Measurements from ENCODE around the gene BRICD5.

BRICD5 gene

DNA sequence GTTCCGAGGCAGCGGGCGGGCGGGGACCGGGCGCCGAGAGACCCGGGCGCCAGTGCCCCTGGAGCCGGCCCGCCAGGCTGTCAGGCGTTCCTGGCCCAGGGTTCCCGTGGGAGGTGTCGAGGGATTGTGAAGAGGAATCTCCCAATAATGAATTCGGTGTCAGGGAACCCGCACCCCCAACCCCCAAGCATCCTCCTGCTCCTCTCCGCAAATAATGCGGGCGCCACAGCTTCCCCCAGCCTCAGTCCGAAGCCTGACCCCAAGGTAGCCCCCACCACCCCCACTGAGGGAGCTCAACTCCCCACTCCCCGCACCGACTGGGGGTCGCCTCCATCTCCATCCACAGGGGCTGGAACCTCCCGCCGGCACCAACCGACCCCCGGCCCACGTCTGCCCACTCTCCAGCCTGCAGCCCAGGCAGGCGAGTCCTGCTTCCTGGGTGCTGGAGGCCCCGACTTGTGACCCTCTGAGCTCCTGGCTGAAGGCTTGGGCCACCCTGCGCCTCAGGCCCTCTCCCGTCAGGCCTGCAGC lies 13.6 kb downstream of the BRICD5 start:
- no peak for DNase-seq

DNA sequence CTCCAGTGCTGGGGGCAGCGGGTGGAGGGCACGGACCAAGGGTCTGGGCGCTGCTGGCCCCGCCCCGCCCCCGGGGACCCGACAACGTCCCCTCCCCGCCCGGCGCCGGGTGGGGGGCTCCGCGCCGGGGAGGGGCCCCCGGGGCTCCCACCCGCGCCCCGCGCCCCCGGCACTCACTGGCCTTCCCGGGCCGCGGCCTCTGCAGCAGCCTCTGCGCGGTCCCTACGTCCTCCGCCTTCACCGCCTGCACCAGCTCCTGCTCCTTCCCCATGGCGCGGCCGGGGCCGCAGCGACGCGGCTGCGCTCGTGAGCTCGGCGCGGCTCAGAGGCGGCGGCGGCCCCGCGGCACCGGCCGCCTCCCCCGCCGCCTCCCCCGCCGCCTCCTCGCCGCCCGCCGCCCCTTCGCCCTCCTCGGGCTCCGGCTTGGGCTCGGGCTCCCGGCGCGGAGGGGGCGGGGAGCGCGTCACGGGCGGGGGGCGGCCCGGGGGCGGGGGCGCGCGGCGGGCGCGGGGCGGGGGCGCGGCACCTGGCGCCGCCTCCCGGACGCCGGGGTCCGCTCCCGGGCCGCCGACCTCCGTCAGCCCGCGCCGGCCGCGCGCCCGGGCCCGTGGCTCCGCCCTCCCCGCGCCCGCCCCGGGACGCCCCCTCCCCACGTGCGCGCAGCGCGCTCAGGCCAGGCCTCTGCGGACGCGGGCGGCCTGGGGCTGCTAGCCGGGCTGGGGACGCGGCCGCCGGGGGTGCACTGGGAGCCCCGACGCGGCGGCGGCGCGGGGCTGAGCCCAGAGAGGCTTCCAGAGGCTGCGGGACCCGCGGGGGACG lies 14.3 kb downstream of the BRICD5 start, which contains the start of gene CASKIN1:
TSS of gene CASKIN1 (minus strand) at position 444 of the 819 bp plus-strand sequence. CDS start at position 271, 173 bp downstream.
- no peak for DNase-seq

DNA sequence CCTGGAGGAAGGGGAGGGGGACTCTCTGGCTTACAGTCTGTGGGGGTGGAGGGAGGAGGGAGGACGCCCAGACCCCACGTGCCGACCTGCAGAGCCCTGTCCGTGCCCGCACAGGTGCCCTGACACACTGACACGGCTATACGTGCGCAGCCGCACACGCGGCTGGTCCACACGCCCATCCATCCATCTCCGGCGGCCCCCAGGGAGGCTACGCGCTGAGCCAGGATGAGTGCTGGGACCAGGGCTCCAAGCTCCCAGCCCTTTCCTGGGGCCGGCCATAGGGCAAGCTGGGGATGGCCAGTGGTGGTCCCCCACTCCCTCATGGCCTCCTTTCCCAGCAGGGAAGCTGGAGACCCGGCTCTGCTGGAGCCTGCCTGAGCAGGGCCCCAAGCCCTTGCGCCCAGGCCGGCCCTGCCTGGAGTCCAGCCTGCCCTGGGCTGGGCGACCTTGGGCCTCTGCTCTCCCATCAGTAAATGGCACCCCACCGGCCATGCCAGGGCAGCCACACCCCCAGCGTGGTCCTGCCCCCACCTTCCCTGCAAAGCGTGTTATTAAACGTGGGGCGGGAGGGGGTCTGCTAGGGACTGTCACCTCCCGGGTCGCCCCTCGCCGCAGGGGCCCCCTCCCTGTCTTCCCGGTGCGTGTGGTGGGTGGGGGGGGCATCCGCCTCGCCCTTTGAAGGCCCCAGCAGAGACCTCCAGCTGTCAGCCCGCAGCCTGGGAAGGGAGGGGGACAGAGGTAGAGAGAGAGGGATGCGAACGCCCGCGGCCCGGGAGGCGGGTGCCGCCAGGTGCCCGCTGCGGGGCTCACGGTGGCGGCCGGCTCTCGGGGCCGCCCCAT lies 15.1 kb downstream of the BRICD5 start:
- no peak for DNase-seq

DNA sequence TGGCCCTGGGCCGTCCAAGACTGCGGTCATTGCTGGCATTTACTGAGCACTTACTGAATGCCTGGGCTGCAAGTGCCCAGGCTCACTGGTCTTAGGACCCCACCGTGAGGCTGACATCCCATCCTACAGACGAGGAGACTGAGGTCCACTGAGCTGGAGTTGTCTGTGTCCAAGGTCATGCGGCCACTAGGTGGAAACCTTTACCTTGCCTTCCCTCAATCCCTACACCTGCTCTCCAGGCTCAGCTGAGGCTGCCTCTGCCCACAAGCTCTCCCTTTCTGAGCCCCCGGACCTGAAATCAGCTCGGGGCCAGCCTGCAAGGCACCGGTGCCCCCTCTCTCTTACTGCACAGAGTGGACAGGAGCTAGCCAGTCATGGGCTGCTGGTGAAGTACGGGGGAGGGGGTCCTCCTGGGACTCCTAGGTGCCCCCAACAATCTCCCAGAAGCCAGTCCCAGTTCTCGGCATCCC lies 15.8 kb downstream of the BRICD5 start:
- DNase-seq: peak; percentile 34

DNA sequence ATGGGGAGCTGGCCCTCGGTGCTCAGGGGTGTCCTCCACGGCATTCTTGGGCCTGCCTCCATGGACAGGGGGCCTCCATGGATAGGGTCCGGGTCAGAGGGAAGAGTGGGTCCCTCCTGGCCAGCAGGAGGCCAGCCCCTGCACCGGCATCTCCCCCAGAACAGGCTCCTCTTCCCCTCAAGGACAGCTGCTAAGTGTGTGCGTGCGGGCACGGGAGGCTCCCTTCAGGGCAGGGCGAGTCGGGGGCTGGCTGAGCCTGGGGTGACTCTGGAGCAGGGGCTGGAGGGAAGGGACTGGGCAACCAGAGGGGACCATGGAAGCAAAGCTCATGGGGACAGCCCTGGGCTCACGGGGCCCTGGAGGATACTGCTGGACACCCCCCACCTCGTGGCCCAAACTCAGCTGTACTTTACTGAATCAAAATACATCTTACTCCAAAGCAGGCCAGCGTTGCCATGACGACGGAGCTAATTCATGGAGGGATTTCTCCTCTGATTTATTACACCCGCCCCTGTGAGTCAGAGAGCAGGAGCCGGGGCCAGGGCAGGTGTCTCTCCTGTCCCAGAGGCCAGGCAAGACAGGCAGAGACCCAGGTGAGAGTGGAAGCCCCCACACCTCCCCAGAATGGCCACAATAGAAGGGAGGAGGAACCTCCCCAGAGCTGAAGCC lies 16.4 kb downstream of the BRICD5 start:
- DNase-seq: no peak

DNA sequence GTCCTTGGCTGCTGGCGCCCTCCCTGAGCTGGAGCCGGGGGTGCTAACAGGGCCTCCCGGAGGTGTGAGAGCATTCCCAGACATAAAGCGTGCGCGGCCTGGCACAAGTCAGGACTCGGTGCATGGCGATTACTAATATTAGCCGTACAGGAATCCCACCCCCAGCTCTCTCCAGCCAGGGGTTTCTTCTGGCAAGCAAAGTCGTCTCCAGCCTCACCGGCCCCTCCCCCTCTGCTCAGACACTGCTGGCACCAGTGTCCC lies 19.3 kb downstream of the BRICD5 start:
- DNase-seq: no peak

DNA sequence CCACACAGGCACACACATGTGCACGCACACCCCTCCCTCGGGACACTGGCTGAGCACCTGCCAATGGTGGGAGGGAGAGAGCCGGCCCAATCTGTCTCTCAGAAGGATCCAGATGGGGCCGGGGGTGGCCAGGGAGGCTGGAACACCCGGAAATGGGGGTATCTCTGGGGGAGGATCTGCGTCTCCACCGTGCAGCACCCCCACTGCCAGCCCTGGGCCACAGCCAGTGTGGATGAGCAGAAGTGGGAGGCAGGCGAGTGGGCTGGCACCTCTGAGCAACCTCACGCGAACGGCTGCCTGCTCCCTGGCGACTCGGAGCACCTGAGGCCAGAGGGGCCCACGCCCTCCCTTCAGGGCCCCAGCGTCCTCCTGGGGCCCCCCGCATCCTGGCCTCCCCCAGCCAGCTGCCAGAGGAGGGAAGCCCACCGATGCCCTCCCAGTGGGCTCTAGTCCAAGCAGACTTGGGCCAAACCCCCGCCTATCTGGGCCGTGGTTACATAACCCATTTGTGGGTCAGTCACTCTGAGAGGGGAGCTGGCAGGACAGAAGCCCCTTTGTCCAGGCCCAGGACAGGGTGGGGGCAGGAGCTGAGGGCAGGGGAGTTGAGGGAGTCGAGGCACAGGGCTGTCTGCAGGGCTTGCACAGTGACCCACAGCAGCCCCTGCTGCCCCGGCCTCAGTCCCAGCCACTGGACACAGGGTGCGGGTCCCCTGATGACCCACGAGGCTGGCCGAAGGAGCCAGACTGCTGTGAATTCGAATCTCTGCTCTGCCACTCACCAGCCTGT lies 19.8 kb downstream of the BRICD5 start:
- DNase-seq: no peak

DNA sequence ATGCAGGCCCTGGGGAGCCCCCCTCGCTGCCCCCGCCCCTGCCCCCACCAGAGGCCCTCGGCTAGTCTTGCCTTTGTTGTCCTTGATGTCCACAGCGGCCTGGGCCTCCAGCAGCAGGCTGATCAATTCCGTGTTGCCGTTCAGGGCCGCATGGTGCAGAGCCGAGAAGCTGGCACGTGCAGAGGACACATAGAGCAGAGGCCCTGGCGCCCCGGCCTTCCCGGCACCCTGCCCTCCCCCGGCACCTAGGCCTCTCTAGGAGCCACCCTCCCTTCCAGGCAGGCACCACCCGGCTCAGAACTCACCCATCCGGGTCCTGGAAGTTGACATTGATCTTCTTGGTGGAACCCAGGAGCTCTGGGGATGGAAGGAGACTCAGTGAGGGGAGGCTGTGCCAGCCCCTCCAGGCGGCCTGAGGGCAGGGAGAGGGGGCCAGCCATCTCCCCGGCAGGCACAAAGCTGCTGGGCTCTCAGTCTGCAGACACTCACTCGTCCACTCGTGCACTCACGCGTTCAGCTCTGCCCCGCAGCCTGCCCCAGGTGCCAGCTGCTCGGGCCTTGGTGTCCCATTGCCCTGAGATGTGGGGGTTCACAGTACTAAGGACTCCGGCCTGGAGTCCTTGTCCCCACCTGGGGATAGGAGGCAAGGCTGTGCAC lies 20.5 kb downstream of the BRICD5 start:
- DNase-seq: no peak

DNA sequence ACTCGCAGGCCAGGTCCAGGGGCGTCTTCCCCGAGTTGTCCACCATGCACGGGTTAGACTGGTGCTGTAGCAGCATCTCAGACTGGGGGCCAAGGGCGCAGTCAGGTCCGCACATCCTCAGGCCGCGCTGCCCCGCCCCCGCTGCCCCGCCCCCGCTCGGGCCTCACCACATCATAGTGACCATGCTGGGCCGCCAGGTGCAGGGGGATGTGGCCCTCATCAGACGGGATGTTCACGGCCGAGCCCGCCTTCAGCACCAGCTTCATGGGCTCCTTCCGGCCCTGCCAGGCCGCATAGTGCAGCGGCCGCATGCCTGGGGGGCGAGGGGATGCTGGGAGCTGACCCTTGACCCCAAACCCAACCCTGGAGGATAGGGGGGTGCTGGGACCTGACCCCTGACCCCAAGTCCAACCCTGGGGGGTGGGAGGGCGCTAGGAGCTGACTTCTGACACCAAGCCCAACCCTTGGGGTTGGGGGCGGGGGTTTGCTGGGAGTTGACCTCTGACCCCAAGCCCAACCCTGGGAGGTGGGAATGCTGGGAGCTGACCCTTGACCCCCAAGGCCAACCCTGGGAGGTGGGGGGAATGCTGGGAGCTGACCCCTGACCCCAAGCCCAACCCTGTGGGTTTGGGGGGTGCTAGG lies 21.3 kb downstream of the BRICD5 start:
- no peak for DNase-seq

DNA sequence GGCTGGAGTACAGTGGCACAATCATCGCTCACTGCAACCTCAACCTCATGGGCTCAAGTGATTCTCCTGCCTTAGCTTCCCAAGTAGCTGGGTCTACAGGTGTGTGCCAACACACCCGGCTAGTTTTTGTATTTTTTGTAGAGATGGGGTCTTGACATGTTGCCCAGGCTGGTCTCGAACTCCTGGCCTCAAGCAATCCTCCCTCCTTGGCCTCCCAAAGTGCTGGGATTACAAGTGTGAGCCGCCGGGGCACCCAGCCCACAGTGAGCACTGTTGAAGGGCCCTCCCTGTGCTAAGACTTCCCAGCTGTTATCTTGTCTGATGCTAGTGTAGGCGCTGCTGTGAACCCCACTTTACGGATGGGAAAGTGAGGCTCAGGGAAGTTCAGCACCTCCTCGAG lies 22.3 kb downstream of the BRICD5 start:
- no peak for DNase-seq

DNA sequence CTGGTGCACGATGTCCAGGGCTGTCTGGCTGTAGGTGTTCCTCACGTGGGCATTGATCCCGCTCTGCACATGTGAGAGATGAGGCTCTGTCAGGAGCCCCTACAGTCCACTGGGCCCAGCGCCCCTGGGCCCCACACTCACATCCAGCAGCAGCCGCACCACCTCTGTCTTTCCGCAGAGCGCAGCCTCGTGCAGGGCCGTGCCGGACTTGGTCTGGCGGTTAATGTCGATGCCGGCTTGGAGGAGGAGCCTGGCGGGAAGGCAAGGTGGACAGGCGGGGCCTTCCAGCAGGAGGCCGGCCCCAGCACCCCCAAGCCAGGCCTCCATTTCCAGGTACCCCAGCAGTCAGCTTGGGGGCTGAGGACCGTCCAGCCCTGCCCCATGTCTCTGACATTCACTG lies 23.5 kb downstream of the BRICD5 start:
- DNase-seq: no peak

DNA sequence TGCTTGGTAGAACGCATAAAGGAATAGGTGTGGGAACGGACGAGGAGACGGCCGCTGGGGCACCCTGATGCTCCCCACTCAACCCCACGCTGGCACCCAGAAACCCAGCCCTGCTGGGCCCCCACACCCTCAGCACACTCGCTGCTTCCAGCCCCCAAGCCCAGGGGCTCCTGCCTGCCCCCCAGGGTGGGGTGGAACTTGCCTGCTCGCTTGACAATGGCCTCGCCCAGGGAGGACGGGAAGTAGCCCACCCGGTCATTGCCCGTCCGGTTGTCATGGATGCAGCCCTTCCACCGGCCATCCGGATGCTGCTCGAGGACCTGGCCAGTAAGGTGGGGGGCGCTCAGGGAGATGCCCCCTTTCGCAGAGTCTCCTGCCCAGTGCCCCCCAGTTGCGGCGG lies 24.2 kb downstream of the BRICD5 start:
- no peak for DNase-seq

DNA sequence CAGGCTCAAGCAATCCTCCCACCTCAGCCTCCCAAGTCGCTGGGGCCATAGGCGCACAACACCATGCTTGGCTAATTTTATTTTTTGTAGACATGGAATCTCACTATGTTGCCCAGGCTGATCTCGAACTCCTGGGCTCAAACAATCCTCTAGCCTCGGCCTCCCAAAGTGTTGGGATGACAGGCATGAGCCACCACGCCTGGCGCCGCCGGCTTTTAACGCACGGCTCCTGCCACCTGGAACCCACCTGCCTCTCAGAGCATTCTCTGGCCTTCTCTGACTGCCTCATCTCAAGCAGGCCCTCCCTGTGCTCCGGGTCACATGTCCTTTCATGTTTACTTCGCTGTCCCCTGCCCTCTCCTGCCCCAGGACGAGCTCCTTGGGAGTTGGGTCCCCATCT lies 24.6 kb downstream of the BRICD5 start:
- no peak for DNase-seq

DNA sequence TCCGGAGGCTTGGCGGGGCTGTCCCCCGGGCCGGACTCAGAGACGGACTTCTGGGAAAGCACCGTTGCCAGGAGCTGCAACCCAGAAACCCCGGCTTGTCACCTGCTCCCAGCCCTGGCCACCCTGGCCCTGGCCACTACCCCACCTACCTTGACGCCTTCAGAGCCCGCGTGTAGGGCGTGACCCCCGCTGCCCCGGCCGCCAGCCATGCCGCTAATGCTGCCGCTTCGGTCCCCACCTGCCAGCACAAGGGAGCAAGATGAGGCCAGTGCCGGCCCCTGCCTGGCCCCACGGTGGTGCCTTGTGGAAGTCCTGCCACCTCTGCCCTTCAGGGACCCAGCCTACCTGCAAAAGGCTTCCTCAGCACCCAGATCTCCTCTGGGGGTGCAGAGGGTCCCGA lies 25.7 kb downstream of the BRICD5 start:
- no peak for DNase-seq

DNA sequence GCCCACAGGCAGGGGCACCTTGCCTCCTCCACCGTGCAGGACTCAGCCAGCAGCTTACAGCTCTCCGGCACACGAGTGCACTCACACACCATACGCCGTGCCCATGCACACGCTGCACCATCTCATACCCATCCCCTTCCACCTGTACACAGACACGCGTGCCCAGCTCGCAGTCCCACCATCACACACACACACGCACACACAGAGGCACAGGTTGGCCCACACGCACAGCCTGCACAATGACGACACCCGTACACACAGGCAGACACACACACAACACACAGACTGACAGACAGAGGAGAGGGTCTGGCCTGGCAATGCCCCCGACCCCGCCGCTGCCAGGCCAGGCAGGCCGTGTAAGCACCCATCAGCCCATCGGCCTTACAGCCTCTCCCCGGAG lies 26.3 kb downstream of the BRICD5 start:
- DNase-seq: no peak

DNA sequence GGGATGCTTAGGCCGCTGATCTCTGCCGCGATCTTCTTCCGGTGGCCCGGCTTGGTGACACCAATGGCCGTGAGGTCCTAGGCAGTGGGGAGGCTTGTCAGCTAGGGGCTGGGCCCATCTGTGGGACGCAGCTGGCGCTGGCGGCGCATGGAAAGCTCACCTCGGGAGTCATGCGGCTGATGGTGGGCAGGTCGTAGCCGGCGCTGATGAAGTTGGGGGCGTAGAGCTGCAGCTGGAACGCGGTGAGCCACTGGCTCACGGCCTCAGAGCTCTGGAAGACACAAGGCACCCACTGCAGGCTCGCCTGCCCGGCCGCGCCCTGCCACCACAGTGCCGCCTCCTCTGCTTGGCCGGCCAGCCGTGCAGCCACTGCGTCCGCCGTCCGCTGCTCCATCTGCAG lies 27.0 kb downstream of the BRICD5 start:
- DNase-seq: no peak

DNA sequence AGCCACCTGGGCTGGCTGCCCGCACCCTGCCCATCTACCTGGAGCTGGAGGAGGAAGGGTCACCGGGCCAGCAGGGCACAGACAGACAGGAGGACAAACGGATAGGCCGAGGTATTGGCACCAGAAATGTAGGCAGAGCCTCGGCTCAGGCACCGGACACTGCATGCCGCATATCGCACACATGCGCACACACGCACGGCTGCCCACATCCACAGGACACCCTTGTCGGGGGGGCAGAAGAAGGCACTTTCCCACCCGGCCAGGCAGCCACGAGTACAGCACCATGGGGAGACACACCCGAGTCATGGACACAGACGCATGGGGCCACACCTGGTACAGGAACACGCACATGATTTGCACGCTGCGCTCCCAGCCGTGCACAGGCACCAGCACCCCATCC lies 28.7 kb downstream of the BRICD5 start:
- DNase-seq: no peak

DNA sequence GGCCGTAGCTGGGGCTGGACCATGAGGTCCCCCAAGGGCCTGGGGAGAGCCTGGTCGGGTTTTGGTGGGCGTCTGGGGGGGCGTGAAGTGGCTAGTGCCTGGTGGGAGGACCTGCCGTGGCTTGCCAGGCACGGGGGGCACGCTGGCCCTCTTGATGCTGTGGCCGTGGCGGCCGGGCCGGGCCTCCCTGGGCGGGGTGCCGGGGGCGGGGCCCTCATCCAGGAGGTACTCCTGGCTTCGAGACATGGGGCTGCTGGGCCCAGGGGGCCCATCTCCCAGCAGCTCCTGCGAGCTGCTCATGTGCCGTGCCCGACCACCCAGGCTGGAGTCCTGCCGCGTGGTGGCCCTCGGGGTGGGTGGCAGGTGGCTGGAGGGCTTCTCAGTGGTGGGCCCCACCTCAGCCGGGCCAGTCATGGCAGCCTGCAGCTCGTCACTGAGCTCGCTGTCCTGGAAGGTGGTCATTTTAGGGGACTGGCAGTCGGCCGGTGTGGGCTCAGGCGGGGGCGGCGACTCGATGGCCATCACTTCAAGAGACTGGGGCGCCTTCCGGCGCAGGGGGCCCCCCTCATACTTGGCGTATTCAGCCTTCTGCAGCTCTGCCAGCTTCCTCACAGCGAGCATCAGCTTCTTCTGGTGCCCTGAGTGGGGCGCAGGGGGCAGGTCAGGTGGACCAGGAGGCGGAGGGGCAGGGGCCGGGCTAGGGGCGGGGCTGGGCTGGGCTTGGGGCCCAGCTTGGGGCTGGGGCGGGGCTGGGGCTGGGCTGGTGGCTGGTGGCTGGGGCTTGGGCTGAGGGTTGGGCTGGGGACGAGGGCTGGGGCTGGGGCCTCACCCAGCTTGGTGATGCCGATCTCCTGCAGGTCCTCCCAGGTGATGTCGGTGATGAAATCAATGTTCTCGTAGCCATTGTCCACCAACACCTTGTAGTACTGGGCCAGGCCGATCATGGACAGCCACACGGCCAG lies 29.4 kb downstream of the BRICD5 start:
- DNase-seq: no peak

DNA sequence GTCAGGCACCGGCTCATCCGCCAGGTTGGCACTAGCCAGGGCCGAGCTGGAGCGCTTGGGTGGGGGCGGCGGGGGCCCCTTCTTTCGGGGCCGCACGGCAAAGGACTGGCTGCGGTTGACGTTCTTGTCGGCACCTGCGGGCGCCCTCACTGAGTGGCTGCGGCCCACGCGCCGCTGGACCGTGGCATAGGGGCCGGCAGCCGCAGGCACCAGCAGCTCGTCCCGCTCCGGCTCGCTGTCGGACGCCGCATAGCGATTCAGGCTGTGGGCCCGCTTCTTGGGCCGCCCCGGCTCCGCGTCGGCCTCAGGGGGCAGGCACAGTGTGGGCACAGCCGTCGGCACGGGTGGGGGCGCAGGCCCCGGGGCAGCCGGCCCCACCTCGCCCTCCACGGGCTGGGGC lies 30.2 kb downstream of the BRICD5 start:
- no peak for DNase-seq

DNA sequence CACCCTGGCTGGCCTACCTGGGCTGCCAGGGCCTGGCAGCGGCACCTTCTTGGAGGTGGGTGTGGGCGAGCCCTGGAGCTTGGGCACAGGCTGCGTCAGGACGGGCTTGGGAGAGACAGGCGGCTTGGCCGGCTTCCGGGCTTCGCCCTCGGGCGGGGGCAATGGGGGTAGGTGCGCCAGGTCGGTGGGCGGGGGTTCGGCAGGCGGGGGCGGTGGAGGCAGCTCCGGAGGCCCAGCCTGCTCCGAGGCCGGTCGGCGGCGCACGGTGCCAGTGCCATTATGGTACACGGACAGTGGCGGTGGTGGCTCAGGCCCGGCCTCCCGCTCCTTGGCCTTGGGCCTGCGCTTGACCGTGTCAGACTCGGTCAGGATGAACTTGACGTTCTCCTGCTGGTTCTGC lies 31.1 kb downstream of the BRICD5 start:
- no peak for DNase-seq

Data from DMS 273 treated with DMSO at 0.1 percent for 48 hours (cell line).